Spleen (tissue), 11 donors: Measurements from ENCODE around the gene AFF1. TPM values are rescaled to one million over a fixed set of nuclear protein-coding genes. Genes with fewer than 3 reads are reported as not detected.

Source experiments
- DNase-seq: peaks from one replicate; pipeline ENCODE4 v3.0.0-alpha.2; 2020
- H3K27ac ChIP-seq, 8 donors: fragments of 200-600 bp; sonication (generic) in 7 of 8; 1 replicate in 4 of 8; 2 replicates in 4 of 8; pipeline versions ENCODE4 v1.5.0 to v1.8.0; 2016 to 2021; ENCODE audit warnings: inconsistent platforms in 4 of 8, mild to moderate bottlenecking in 4 of 8, moderate library complexity in 1 of 8
- H3K27me3 ChIP-seq, 7 donors: fragments of 200-600 bp; sonication (generic) in 6 of 7; replicated peaks in 1 of 7; 1 replicate in 4 of 7; 2 replicates in 3 of 7; pipeline versions ENCODE4 v1.5.0 to v1.8.0; 2016 to 2021; ENCODE audit warnings: inconsistent platforms in 3 of 7, mild to moderate bottlenecking in 1 of 7
- H3K36me3 ChIP-seq, 6 donors: fragments of 200-600 bp; sonication (generic) in 5 of 6; 1 replicate in 4 of 6; 2 replicates in 2 of 6; pipeline versions ENCODE4 v1.5.0 to v1.8.0; 2016 to 2021; ENCODE audit warnings: inconsistent platforms in 2 of 6
- H3K4me1 ChIP-seq, 6 donors: fragments of 200-600 bp; sonication (generic) in 5 of 6; 1 replicate in 3 of 6; 2 replicates in 3 of 6; pipeline versions ENCODE4 v1.5.0 to v1.8.0; 2016 to 2021; ENCODE audit warnings: inconsistent platforms in 3 of 6
- H3K4me3 ChIP-seq, 8 donors: fragments of 200-600 bp; sonication (generic) in 7 of 8; 1 replicate in 4 of 8; 2 replicates in 4 of 8; pipeline versions ENCODE4 v1.5.0 to v1.8.0; 2016 to 2021; ENCODE audit warnings: inconsistent platforms in 4 of 8, mild to moderate bottlenecking in 4 of 8, moderate library complexity in 2 of 8
- H3K9me3 ChIP-seq, 8 donors: fragments of 200-600 bp; sonication (generic) in 7 of 8; 1 replicate in 4 of 8; 2 replicates in 4 of 8; pipeline versions ENCODE4 v1.5.0 to v1.8.0; 2016 to 2021; ENCODE audit warnings: inconsistent platforms in 4 of 8
- POLR2A ChIP-seq, 3 donors: fragments of 450-650 bp; IDR thresholded peaks; one replicate each; pipeline ENCODE4 v1.5.1; 2017; ENCODE audit warnings: antibody characterized with exemption in 3 of 3, mild to moderate bottlenecking in 1 of 3
- POLR2AphosphoS5 ChIP-seq, 3 donors: sonication (generic); formaldehyde crosslinking; IDR thresholded peaks; one replicate each; pipeline ENCODE4 v1.5.1; 2017; ENCODE audit warnings: antibody characterized with exemption in 3 of 3
- WGBS, 5 donors: extraction: QIAGEN DNeasy Blood & Tissue Kit in 3 of 5; methylation state at CpG; one replicate each; pipeline versions ENCODE4 v1.1.5 to v1.1.7; 2013 to 2018; 5-methylcytosine and 5-hydroxymethylcytosine counted together
- intact Hi-C: fragments of 100-400 bp; cut with DNase I; formaldehyde crosslinking; loops from one replicate; pipeline ENCODE4 v1.15.0; 2023; ENCODE audit warnings: low total_unique reads
- polyA plus RNA-seq, 3 donors: library from polyadenylated mRNA; stranded (reverse); fragments of 200-250 nt; gene quantifications; one replicate each; pipeline ENCODE4 v1.2.1, GENCODE V29; 2013
- total RNA-seq, 7 donors: library from RNA; depleted of rRNA in 3 of 7; stranded (reverse); fragments of >200 nt in 3 of 7; fragmentation: NEBNext Ultra II Directional in 4 of 7; extraction: Animal tissue kit (Norgen Biotek cat#: 25700) in 4 of 7; gene quantifications; one replicate each; pipeline versions ENCODE4 v1.1.0 to v1.2.1, GENCODE V29; 2016 to 2021
- TF ChIP-seq, protein P1 (sequence below), 11 experiments: fragments of 200-600 bp in 7 of 11; fragments of 450-650 bp in 4 of 11; sonication (generic) in 4 of 11; IDR thresholded peaks in 8 of 11; conservative IDR thresholded peaks in 3 of 11; 1 replicate in 7 of 11; 2 replicates in 4 of 11; pipeline versions ENCODE4 v1.4.0 to v1.8.0; 2016 to 2021; ENCODE audit warnings: antibody characterized with exemption in 11 of 11, inconsistent platforms in 4 of 11, mild to moderate bottlenecking in 1 of 11
- donor health status: healthy with polysubstance abuse.
- donor health status: DM: no; HTN: no; CAD: no; lungs with moderate emphysema.
- donor health status: DM: no; HTN: no; CAD: no.
- donor health status: Bipolar disorder and iron deficiency.
- donor health status: healthy.
- donor health status: DM: no; HTN: no; CAD: no.
- donor health status: DM: yes; HTN: yes; CAD: no.

The AFF1 gene
- total and polyA plus RNA-seq, 10 donors = 4.4 to 119 (median 80.8) TPM

DNA sequence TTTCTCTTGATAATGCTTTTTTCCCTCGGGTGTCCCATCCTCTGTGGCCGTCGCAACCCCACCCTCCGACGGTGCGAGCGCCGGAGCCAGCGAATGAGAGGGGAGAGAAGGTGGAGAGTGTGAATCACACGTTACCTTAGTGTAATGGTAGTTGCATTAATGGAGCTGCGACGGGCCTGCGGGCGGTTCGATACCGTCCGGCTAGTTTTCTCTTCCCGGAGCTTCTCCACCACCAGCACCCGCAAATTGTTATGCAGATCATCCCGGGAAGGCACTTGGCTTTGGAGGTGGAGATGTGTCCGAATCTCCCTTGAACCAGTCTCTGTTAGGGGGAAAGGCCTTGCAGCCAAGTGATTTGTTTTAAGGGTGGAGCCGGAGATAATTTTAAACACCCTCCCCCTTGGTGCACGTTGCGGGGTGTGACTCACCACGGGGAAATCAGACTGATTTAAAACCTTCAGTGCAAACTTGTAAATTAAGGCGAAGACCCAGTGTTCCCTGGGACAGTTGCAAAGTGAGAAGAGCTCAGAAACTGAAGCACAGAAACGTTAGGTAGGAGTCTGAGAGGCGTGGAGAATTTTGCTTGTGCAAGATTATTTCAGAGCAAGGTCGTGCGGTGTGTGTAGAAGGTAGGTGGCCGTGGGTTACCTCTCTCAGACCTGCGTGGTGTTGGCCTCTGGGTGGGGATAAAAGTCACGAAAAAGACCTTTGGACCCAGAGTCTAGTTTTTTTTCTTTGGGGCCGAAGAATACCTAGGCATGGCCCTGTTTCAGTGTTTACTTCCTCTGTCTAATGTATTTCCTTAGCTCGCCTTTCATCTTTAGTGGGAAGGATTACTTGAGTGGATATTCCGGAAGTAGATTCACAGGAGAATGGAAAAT lies 1.3 kb downstream of the AFF1 start:
- H3K9me3 ChIP-seq = no peaks in the 10 kb centered on the region
- H3K4me1 ChIP-seq = peaks cover 37 to 72% (median 64%) of the 10 kb centered on the region in 6 donors
- intact Hi-C loops = loop anchor here (5.0 kb wide), 1 partner anchor 71 kb away; no protein-coding TSS in a partner anchor
- no peaks in the 10 kb centered on the region for H3K27me3 ChIP-seq
- H3K4me3 ChIP-seq = peak overlapping the region; percentile 78 to 97 (median 88)
- H3K27ac ChIP-seq = peak overlapping the region; percentile 93 to 99 (median 96)
- peaks cover 0 to 3% (median 0%) of the 10 kb centered on the region in 6 donors for H3K36me3 ChIP-seq
- peak in 2 of 3 donors; percentile 81 to 83 for TF ChIP-seq POLR2AphosphoS5 (IDR thresholded peaks at IDR 0.05)
- TF ChIP-seq, protein P1, sequence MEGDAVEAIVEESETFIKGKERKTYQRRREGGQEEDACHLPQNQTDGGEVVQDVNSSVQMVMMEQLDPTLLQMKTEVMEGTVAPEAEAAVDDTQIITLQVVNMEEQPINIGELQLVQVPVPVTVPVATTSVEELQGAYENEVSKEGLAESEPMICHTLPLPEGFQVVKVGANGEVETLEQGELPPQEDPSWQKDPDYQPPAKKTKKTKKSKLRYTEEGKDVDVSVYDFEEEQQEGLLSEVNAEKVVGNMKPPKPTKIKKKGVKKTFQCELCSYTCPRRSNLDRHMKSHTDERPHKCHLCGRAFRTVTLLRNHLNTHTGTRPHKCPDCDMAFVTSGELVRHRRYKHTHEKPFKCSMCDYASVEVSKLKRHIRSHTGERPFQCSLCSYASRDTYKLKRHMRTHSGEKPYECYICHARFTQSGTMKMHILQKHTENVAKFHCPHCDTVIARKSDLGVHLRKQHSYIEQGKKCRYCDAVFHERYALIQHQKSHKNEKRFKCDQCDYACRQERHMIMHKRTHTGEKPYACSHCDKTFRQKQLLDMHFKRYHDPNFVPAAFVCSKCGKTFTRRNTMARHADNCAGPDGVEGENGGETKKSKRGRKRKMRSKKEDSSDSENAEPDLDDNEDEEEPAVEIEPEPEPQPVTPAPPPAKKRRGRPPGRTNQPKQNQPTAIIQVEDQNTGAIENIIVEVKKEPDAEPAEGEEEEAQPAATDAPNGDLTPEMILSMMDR (IDR thresholded peaks at IDR 0.05 in 8 of 11, conservative IDR thresholded peaks at IDR 0.05 in 3 of 11) = no peak
- TF ChIP-seq POLR2A (IDR thresholded peaks at IDR 0.05) = peak in 1 of 3 donors; percentile 57
- peak; percentile 92 for DNase-seq
- WGBS, 5 donors = 2 to 5% (median 3%) methylated on average over 35 to 36 of the region's 36 CpGs

DNA sequence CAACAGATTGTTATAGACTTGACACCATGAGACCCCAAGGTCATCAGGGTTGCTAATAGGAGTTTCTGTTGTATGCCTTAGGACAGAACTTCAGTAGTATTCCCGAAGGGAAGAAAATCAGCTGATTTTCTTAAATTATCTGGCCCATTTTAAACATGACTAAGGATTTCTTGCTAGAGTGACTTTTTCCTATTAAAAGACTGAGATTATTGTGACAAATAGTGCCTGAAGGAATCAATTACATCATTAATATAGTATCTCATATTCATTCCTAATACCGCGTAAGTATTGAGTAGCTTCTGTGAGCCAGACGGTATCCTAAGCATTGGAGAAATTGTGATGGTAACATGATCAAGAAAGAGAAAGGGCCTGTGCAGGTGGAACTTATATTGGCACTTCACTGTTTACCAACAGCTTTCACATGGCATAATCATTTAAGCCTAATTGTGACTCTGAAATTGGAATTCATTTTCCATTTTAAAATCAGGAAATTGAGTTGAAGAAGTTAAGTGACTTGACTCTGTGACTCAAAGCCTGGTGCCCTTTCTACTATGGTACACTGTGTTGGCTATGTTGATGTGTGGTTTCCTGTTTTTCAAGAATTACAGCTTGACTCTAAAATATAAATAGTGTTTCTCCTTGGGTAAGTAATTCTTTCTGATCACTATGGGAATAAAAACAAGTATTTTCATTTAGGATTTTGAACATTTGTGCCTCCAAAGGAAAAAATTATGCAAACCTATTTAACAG lies 4.1 kb downstream of the AFF1 start:
- no peaks in the 10 kb centered on the region for H3K27me3 ChIP-seq
- peak overlapping the region in 3 of 8 donors; percentile 2 to 95 (median 5) for H3K4me3 ChIP-seq
- TF ChIP-seq, protein P1 (IDR thresholded peaks at IDR 0.05 in 8 of 11, conservative IDR thresholded peaks at IDR 0.05 in 3 of 11) = no peak
- TF ChIP-seq POLR2A (IDR thresholded peaks at IDR 0.05) (no peak), POLR2AphosphoS5 (IDR thresholded peaks at IDR 0.05) (no peak)
- H3K36me3 ChIP-seq = no peaks in the 10 kb centered on the region
- H3K27ac ChIP-seq = peak overlapping the region; percentile 15 to 99 (median 86)
- 63 to 72% (median 66%) methylated on average over 4 of the region's 4 CpGs for WGBS, 5 donors
- peaks cover 33 to 84% (median 65%) of the 10 kb centered on the region in 6 donors for H3K4me1 ChIP-seq
- no peaks in the 10 kb centered on the region for H3K9me3 ChIP-seq
- intact Hi-C loops = loop anchor here (5.0 kb wide), 1 partner anchor 68 kb away; no protein-coding TSS in a partner anchor
- DNase-seq = no peak

DNA sequence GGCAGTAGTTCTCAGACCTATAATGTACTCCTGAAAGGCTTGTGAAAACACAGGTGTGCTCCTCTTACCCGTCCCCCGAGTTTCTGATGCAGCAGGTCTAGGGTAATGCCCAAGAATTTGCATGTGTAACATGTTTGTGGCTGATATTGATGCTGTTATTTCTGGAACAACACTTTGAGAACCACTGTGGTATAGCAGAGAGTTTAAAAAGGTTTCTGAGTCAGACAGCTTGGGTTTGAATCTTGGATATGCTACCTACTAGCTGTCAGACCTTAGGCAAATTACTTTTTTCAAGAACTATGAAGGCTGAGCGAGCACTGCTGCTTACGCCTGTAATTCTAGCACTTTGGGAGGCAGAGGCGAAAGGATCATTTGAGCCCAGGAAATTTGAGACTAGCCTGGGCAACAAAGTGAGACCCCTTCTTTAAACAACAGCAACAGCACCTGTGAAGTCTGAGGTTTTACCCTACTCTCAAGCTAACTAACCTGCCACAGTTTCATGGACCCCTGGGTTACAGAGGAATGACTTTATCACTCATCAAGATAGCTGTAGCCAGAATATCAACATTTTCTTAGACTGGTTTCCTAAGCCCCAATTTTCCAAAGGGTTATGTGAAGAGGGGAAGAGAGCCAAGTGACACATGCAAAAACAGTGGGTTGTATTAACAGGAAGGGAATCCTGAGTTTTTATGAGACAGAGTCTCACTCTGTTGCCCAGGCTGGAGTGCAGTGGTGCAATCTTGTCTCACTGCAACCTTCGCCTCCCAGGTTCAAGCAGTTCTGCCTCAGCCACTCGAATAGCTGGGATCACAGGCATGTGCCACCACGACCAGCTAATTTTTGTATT lies 5.1 kb downstream of the AFF1 start:
- no peaks in the 10 kb centered on the region for H3K27me3 ChIP-seq
- intact Hi-C loops = loop anchor here (5.0 kb wide), 1 partner anchor 67 kb away; no protein-coding TSS in a partner anchor
- 48 to 61% (median 56%) methylated on average over 8 of the region's 8 CpGs for WGBS, 5 donors
- no peaks in the 10 kb centered on the region for H3K36me3 ChIP-seq
- DNase-seq = no peak
- peaks cover 30 to 85% (median 64%) of the 10 kb centered on the region in 6 donors for H3K4me1 ChIP-seq
- no peaks in the 10 kb centered on the region for H3K9me3 ChIP-seq
- H3K4me3 ChIP-seq = peak overlapping the region in 2 of 8 donors; percentile 5 to 95
- TF ChIP-seq, protein P1 (IDR thresholded peaks at IDR 0.05 in 8 of 11, conservative IDR thresholded peaks at IDR 0.05 in 3 of 11) = no peak
- no peak for TF ChIP-seq POLR2A (IDR thresholded peaks at IDR 0.05)
- TF ChIP-seq POLR2AphosphoS5 (IDR thresholded peaks at IDR 0.05) = peak in 1 of 3 donors; percentile 48
- H3K27ac ChIP-seq = peak overlapping the region; percentile 3 to 99 (median 86)
